ENCODE results near the gene RASGRP3.

GRCh38 chr2:33482518-33482917 is 6.1 kb downstream of the RASGRP3 start:
- TF ChIP-seq POLR2A (IDR thresholded peaks at IDR 0.05; ENCODE audit: low read depth, low read length), result no peak
- no peak for TF ChIP-seq CTCF (IDR thresholded peaks at IDR 0.05; ENCODE audit: extremely low read depth in 1 of 2, insufficient read depth in 1 of 2, low read depth in 1 of 2, low read length in 2 of 2)
- no peak for TF ChIP-seq EZH2 (IDR thresholded peaks at IDR 0.05; ENCODE audit: borderline replicate concordance, low read depth, low read length, severe bottlenecking)
- TF ChIP-seq POLR2AphosphoS5 (IDR thresholded peaks at IDR 0.05; ENCODE audit: insufficient read depth, low read depth, low read length), result no peak
- TF ChIP-seq FOS (IDR thresholded peaks at IDR 0.05; ENCODE audit: borderline replicate concordance, insufficient read depth, low read length), result no peak
- no peak for TF ChIP-seq MYC (IDR thresholded peaks at IDR 0.05; ENCODE audit: low read depth, low read length)
- no peak for TF ChIP-seq GATA2 (IDR thresholded peaks at IDR 0.05; ENCODE audit: insufficient read depth, insufficient read length, low read depth, low read length)

All from endothelial cell of umbilical vein (primary cell).